ENCODE measurements around the gene SLC38A8.

GRCh38 chr16:84048871-84049270, 6.3 kb upstream of the SLC38A8 start:
- no peak for TF ChIP-seq CTCF (IDR thresholded peaks at IDR 0.05)
- no peak for TF ChIP-seq EZH2 (IDR thresholded peaks at IDR 0.05; ENCODE audit: borderline replicate concordance, insufficient read depth, low read depth, low read length, poor library complexity, severe bottlenecking)
